ENCODE results near the gene ADAMTSL2. TPM values are rescaled to one million over a fixed set of nuclear protein-coding genes. Genes with fewer than 3 reads are reported as not detected.

The ADAMTSL2 gene
- total and polyA plus RNA-seq, 8 donors: 8.0 to 18.5 (median 12.3) TPM

GRCh38 chr9:133517711-133518110 is 16.8 kb upstream of the ADAMTSL2 start:
- intact Hi-C loops (cut with DNase I): no loop called here
- Histone ChIP-seq H3K36me3 (no peaks in the 10 kb centered on the region), H3K27ac (no peak overlapping the region), H3K9me3 (no peaks in the 10 kb centered on the region), H3K4me3 (no peak overlapping the region), H3K4me1 (no peaks in the 10 kb centered on the region), H3K27me3 (peaks cover 0 to 21% of the 10 kb centered on the region in 2 donors)
- DNase-seq: peak in 1 of 4 donors; percentile 41
- TF ChIP-seq, protein P1, sequence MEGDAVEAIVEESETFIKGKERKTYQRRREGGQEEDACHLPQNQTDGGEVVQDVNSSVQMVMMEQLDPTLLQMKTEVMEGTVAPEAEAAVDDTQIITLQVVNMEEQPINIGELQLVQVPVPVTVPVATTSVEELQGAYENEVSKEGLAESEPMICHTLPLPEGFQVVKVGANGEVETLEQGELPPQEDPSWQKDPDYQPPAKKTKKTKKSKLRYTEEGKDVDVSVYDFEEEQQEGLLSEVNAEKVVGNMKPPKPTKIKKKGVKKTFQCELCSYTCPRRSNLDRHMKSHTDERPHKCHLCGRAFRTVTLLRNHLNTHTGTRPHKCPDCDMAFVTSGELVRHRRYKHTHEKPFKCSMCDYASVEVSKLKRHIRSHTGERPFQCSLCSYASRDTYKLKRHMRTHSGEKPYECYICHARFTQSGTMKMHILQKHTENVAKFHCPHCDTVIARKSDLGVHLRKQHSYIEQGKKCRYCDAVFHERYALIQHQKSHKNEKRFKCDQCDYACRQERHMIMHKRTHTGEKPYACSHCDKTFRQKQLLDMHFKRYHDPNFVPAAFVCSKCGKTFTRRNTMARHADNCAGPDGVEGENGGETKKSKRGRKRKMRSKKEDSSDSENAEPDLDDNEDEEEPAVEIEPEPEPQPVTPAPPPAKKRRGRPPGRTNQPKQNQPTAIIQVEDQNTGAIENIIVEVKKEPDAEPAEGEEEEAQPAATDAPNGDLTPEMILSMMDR (IDR thresholded peaks at IDR 0.05): no peak
- ATAC-seq: no peak

- ATAC-seq: no peak
- no peak overlapping the region for H3K4me3 ChIP-seq
- no peak overlapping the region for H3K27ac ChIP-seq
- no peaks in the 10 kb centered on the region for H3K36me3 ChIP-seq
- intact Hi-C loops (cut with DNase I): no loop called here
- H3K27me3 ChIP-seq: peaks cover 0 to 25% of the 10 kb centered on the region in 2 donors
- no peaks in the 10 kb centered on the region for H3K9me3 ChIP-seq
- DNase-seq: no peak
- H3K4me1 ChIP-seq: no peaks in the 10 kb centered on the region
- TF ChIP-seq, protein P1 (IDR thresholded peaks at IDR 0.05): no peak
Measured at GRCh38 chr9:133518200-133518599, 16.3 kb upstream of the ADAMTSL2 start.

GRCh38 chr9:133518706-133519449 is 15.6 kb upstream of the ADAMTSL2 start:
- intact Hi-C loops (cut with DNase I): no loop called here
- DNase-seq: peak in 2 of 4 donors; percentile 54 to 77
- TF ChIP-seq, protein P1 (IDR thresholded peaks at IDR 0.05): no peak

DNA sequence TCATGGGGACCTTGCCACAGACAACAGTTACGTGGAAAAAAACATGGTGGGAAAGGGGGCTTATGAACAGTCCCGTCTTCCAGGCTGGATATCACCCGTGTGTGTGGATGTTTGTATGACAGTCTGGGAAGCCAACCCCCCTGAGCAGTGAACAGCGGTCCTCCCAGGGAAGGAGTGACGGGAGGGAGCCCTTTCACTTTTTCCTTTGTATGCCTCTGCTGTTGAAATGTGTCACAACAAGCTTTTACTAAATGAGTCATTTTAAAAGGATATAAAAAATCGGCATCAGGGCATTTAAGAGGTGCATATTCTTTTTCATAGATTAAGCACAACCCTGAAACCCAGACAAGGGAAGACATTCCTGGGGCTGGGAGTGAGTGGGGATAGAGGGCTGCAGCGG is 14.8 kb upstream of the ADAMTSL2 start:
- Histone ChIP-seq H3K36me3 (no peaks in the 10 kb centered on the region), H3K4me3 (no peak overlapping the region), H3K9me3 (no peaks in the 10 kb centered on the region), H3K27ac (no peak overlapping the region), H3K4me1 (no peaks in the 10 kb centered on the region), H3K27me3 (peaks cover 0 to 22% of the 10 kb centered on the region in 2 donors)
- DNase-seq (no peak), ATAC-seq (no peak)
- TF ChIP-seq, protein P1 (IDR thresholded peaks at IDR 0.05): no peak
- intact Hi-C loops (cut with DNase I): no loop called here

More at GRCh38 chr9:133518706-133519449, 15.6 kb upstream of the ADAMTSL2 start:
- no peaks in the 10 kb centered on the region for H3K9me3 ChIP-seq
- H3K36me3 ChIP-seq: no peaks in the 10 kb centered on the region
- H3K27me3 ChIP-seq: peaks cover 0 to 25% of the 10 kb centered on the region in 2 donors
- H3K4me3 ChIP-seq: no peak overlapping the region
- ATAC-seq: no peak
- no peak overlapping the region for H3K27ac ChIP-seq
- no peaks in the 10 kb centered on the region for H3K4me1 ChIP-seq

GRCh38 chr9:133520121-133520835 is 14.2 kb upstream of the ADAMTSL2 start:
- peak in 1 of 4 donors; percentile 58 for DNase-seq
- peaks cover 0 to 16% of the 10 kb centered on the region in 2 donors for H3K27me3 ChIP-seq
- H3K9me3 ChIP-seq: no peaks in the 10 kb centered on the region
- TF ChIP-seq, protein P1 (IDR thresholded peaks at IDR 0.05): no peak
- H3K4me3 ChIP-seq: no peak overlapping the region
- H3K4me1 ChIP-seq: no peaks in the 10 kb centered on the region
- no peak for ATAC-seq
- no peaks in the 10 kb centered on the region for H3K36me3 ChIP-seq
- intact Hi-C loops (cut with DNase I): no loop called here
- H3K27ac ChIP-seq: no peak overlapping the region

Measured in left lung (tissue), 10 donors.